Neural cell (in vitro differentiated cells): ENCODE results near the gene PRRX2.
"Not testable (repeated sequence)": the region's sequence is repeated elsewhere in the genome, so short reads cannot be mapped to it uniquely, and the experiment has no call there.

Experiments used
- EP300 ChIP-seq: fragments of 450-650 bp; conservative IDR thresholded peaks from 2 replicates; pipeline ENCODE4 v1.6.1; 2014; ENCODE audit warnings: antibody characterized with exemption, mild to moderate bottlenecking, moderate library complexity; ENCODE audit not compliant: poor library complexity, severe bottlenecking
- EZH2 ChIP-seq: fragments of 200-600, 300-800 bp; shearing (Covaris generic), sonication (generic); IDR thresholded peaks from 2 replicates; pipeline ENCODE4 v1.6.1; 2014; ENCODE audit warnings: antibody characterized with exemption, low read length, borderline replicate concordance, mild to moderate bottlenecking; ENCODE audit not compliant: insufficient read depth, poor library complexity, severe bottlenecking
- POLR2AphosphoS5 ChIP-seq: IDR thresholded peaks from 2 replicates; pipeline ENCODE4 v1.6.1; 2012
- RAD21 ChIP-seq: fragments of 450-650 bp; conservative IDR thresholded peaks from 2 replicates; pipeline ENCODE4 v1.6.1; 2014; ENCODE audit warnings: antibody characterized with exemption, mild to moderate bottlenecking, moderate library complexity
- SMC3 ChIP-seq: fragments of 450-650 bp; conservative IDR thresholded peaks from 2 replicates; pipeline ENCODE4 v1.6.1; 2014; ENCODE audit warnings: antibody characterized with exemption, mild to moderate bottlenecking, moderate library complexity; ENCODE audit not compliant: poor library complexity
- TAF1 ChIP-seq: IDR thresholded peaks from 2 replicates; pipeline ENCODE4 v1.6.1; 2012; ENCODE audit warnings: low read depth
- TF ChIP-seq, protein P1 (sequence below): fragments of 450-650 bp; IDR thresholded peaks from 2 replicates; pipeline ENCODE4 v1.5.1; 2014; ENCODE audit warnings: antibody characterized with exemption, mild to moderate bottlenecking, moderate library complexity; ENCODE audit not compliant: poor library complexity, severe bottlenecking
- TF ChIP-seq, protein P2 (sequence below): IDR thresholded peaks from 2 replicates; pipeline ENCODE4 v1.6.1; 2012; ENCODE audit warnings: borderline replicate concordance

DNA sequence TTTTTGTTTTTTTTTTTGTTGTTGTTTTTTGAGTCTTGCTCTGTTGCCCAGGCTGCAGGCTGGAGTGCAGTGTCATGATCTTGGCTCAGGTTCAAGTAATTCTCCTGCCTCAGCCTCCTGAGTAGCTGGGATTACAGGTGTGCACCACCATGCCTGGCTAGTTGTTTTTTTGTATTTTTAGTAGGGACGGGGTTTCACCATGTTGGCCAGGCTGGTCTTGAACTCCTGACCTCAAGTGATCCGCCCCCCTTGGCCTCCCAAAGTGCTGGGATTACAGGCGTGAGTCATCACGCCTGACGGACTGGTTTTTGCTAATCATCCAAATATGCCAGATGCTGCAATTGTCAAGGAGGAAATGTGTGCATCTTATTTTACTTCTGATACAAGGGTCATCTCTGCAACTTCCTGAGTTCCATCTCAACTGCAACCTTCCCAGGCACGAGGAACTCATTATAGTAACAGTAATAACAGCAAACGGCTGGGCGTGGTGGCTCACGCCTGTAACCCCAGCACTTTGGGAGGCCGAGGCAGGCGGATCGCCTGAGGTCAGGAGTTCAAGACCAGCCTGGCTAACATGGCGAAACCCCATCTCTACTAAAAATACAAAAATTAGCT is 97.0 kb downstream of the PRRX2 start:
- TF ChIP-seq, protein P1, sequence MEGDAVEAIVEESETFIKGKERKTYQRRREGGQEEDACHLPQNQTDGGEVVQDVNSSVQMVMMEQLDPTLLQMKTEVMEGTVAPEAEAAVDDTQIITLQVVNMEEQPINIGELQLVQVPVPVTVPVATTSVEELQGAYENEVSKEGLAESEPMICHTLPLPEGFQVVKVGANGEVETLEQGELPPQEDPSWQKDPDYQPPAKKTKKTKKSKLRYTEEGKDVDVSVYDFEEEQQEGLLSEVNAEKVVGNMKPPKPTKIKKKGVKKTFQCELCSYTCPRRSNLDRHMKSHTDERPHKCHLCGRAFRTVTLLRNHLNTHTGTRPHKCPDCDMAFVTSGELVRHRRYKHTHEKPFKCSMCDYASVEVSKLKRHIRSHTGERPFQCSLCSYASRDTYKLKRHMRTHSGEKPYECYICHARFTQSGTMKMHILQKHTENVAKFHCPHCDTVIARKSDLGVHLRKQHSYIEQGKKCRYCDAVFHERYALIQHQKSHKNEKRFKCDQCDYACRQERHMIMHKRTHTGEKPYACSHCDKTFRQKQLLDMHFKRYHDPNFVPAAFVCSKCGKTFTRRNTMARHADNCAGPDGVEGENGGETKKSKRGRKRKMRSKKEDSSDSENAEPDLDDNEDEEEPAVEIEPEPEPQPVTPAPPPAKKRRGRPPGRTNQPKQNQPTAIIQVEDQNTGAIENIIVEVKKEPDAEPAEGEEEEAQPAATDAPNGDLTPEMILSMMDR, result not testable (repeated sequence)
- TF ChIP-seq EZH2, POLR2AphosphoS5, TAF1, EP300, RAD21, SMC3: not testable (repeated sequence)
- TF ChIP-seq, protein P2, sequence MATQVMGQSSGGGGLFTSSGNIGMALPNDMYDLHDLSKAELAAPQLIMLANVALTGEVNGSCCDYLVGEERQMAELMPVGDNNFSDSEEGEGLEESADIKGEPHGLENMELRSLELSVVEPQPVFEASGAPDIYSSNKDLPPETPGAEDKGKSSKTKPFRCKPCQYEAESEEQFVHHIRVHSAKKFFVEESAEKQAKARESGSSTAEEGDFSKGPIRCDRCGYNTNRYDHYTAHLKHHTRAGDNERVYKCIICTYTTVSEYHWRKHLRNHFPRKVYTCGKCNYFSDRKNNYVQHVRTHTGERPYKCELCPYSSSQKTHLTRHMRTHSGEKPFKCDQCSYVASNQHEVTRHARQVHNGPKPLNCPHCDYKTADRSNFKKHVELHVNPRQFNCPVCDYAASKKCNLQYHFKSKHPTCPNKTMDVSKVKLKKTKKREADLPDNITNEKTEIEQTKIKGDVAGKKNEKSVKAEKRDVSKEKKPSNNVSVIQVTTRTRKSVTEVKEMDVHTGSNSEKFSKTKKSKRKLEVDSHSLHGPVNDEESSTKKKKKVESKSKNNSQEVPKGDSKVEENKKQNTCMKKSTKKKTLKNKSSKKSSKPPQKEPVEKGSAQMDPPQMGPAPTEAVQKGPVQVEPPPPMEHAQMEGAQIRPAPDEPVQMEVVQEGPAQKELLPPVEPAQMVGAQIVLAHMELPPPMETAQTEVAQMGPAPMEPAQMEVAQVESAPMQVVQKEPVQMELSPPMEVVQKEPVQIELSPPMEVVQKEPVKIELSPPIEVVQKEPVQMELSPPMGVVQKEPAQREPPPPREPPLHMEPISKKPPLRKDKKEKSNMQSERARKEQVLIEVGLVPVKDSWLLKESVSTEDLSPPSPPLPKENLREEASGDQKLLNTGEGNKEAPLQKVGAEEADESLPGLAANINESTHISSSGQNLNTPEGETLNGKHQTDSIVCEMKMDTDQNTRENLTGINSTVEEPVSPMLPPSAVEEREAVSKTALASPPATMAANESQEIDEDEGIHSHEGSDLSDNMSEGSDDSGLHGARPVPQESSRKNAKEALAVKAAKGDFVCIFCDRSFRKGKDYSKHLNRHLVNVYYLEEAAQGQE, result not testable (repeated sequence)
